Neural cell (in vitro differentiated cells): Measurements from ENCODE around the gene DNAJB8. TPM values are rescaled to one million over a fixed set of nuclear protein-coding genes. Genes with fewer than 3 reads are reported as not detected.

Experiments
- H2AFZ ChIP-seq: fragments of 200-600, 300-800 bp; sonication (generic), shearing (Covaris generic); 2 replicates; pipeline ENCODE4 v1.6.0; 2014; ENCODE audit warnings: low read depth, mild to moderate bottlenecking, antibody characterized with exemption, low read length, moderate library complexity
- H3F3A ChIP-seq: fragments of 200-600 bp; shearing (Covaris generic); 2 replicates; pipeline ENCODE4 v1.6.1; 2016; ENCODE audit warnings: mild to moderate bottlenecking, moderate library complexity, mixed read lengths, antibody characterized with exemption, low read length; ENCODE audit not compliant: insufficient read depth, poor library complexity, severe bottlenecking
- H3K27ac ChIP-seq: fragments of 200-600, 300-800 bp; sonication (generic), shearing (Covaris generic); 2 replicates; pipeline ENCODE4 v1.5.1; 2014; ENCODE audit warnings: mild to moderate bottlenecking, low read length, moderate library complexity
- H3K27me3 ChIP-seq: fragments of 300-800, 200-600 bp; sonication (generic), shearing (Covaris generic); 2 replicates; pipeline ENCODE4 v1.6.0; 2014; ENCODE audit warnings: mild to moderate bottlenecking, low read depth, low read length, moderate library complexity; ENCODE audit not compliant: insufficient read depth
- H3K36me3 ChIP-seq: fragments of 300-800, 200-600 bp; sonication (generic), shearing (Covaris generic); 2 replicates; pipeline ENCODE4 v1.5.1; 2014; ENCODE audit warnings: mild to moderate bottlenecking, antibody characterized with exemption, low read length, moderate library complexity; ENCODE audit not compliant: insufficient read depth
- H3K4me2 ChIP-seq: fragments of 300-800, 200-600 bp; sonication (generic), shearing (Covaris generic); 2 replicates; pipeline ENCODE4 v1.6.0; 2014; ENCODE audit warnings: mild to moderate bottlenecking, low read length
- H3K4me3 ChIP-seq: fragments of 300-800, 200-600 bp; sonication (generic), shearing (Covaris generic); 2 replicates; pipeline ENCODE4 v1.5.1; 2014; ENCODE audit warnings: mild to moderate bottlenecking, low read length, moderate library complexity
- H3K79me2 ChIP-seq: fragments of 200-600 bp; shearing (Covaris generic); replicated peaks from 2 replicates; pipeline ENCODE4 v1.6.0; 2014; ENCODE audit warnings: mild to moderate bottlenecking, low read length, moderate library complexity; ENCODE audit not compliant: insufficient read depth
- H3K9ac ChIP-seq: fragments of 300-800, 200-600 bp; sonication (generic), shearing (Covaris generic); 2 replicates; pipeline ENCODE4 v1.6.1; 2016; ENCODE audit warnings: mild to moderate bottlenecking, low read length, mixed read lengths
- H3K9me2 ChIP-seq: fragments of 200-600 bp; shearing (Covaris generic); 2 replicates; pipeline ENCODE4 v1.6.1; 2016; ENCODE audit warnings: mild to moderate bottlenecking, low read length, mixed read lengths; ENCODE audit not compliant: insufficient read depth
- H3K9me3 ChIP-seq: fragments of 200-600, 300-800 bp; sonication (generic), shearing (Covaris generic); 2 replicates; pipeline ENCODE4 v1.6.1; 2016; ENCODE audit warnings: mild to moderate bottlenecking, mixed run types, low read length, moderate library complexity, mixed read lengths
- H4K20me1 ChIP-seq: fragments of 200-600 bp; shearing (Covaris generic); 2 replicates; pipeline ENCODE4 v1.6.1; 2016; ENCODE audit warnings: mild to moderate bottlenecking, mixed run types; ENCODE audit not compliant: insufficient read depth
- CTCF ChIP-seq: fragments of 450-650 bp; IDR thresholded peaks from 2 replicates; pipeline ENCODE4 v1.5.1; 2014; ENCODE audit warnings: antibody characterized with exemption, mild to moderate bottlenecking, moderate library complexity; ENCODE audit not compliant: poor library complexity, severe bottlenecking
- EP300 ChIP-seq: fragments of 450-650 bp; conservative IDR thresholded peaks from 2 replicates; pipeline ENCODE4 v1.6.1; 2014; ENCODE audit warnings: antibody characterized with exemption, mild to moderate bottlenecking, moderate library complexity; ENCODE audit not compliant: poor library complexity, severe bottlenecking
- EZH2 ChIP-seq: fragments of 200-600, 300-800 bp; shearing (Covaris generic), sonication (generic); IDR thresholded peaks from 2 replicates; pipeline ENCODE4 v1.6.1; 2014; ENCODE audit warnings: antibody characterized with exemption, low read length, borderline replicate concordance, mild to moderate bottlenecking; ENCODE audit not compliant: insufficient read depth, poor library complexity, severe bottlenecking
- MXI1 ChIP-seq: fragments of 450-650 bp; conservative IDR thresholded peaks from 2 replicates; pipeline ENCODE4 v1.6.1; 2014; ENCODE audit warnings: antibody characterized with exemption, mild to moderate bottlenecking; ENCODE audit not compliant: poor library complexity, severe bottlenecking
- POLR2AphosphoS5 ChIP-seq: IDR thresholded peaks from 2 replicates; pipeline ENCODE4 v1.6.1; 2012
- RAD21 ChIP-seq: fragments of 450-650 bp; conservative IDR thresholded peaks from 2 replicates; pipeline ENCODE4 v1.6.1; 2014; ENCODE audit warnings: antibody characterized with exemption, mild to moderate bottlenecking, moderate library complexity
- REST ChIP-seq: IDR thresholded peaks from 2 replicates; pipeline ENCODE4 v1.6.1; 2012; ENCODE audit warnings: borderline replicate concordance
- SMC3 ChIP-seq: fragments of 450-650 bp; conservative IDR thresholded peaks from 2 replicates; pipeline ENCODE4 v1.6.1; 2014; ENCODE audit warnings: antibody characterized with exemption, mild to moderate bottlenecking, moderate library complexity; ENCODE audit not compliant: poor library complexity
- TAF1 ChIP-seq: IDR thresholded peaks from 2 replicates; pipeline ENCODE4 v1.6.1; 2012; ENCODE audit warnings: low read depth
- polyA minus RNA-seq: library from RNA; depleted of rRNA, polyadenylated mRNA; stranded (reverse); fragments of >200 nt; gene quantifications from 2 replicates; pipeline ENCODE4 v1.2.3, GENCODE V29; 2014
- polyA plus RNA-seq: library from polyadenylated mRNA; depleted of rRNA; stranded (reverse); fragments of >200 nt; gene quantifications from 2 replicates; pipeline ENCODE4 v1.2.3, GENCODE V29; 2014

The DNAJB8 gene
- polyA plus RNA-seq (not detected in 2 replicates), polyA minus RNA-seq (not detected in 2 replicates)

GRCh38 chr3:128466840-128467541 is at the start of gene DNAJB8:
TSS of gene DNAJB8 (minus strand) at chr3:128466890. CDS start at chr3:128463245, 3,645 bp downstream.
- H3K27me3 ChIP-seq: no peaks in the 10 kb centered on the region

GRCh38 chr3:128515967-128516366 is 49.3 kb upstream of the DNAJB8 start:
- Histone ChIP-seq H3K9ac (no peak overlapping the region), H3K4me3 (no peak overlapping the region), H3F3A (no peaks in the 10 kb centered on the region), H4K20me1 (no peaks in the 10 kb centered on the region), H3K79me2 (no peaks in the 10 kb centered on the region), H3K27ac (no peak overlapping the region), H3K27me3 (no peaks in the 10 kb centered on the region), H3K9me2 (no peaks in the 10 kb centered on the region), H2AFZ (no peak overlapping the region), H3K4me2 (no peak overlapping the region), H3K36me3 (no peaks in the 10 kb centered on the region), H3K9me3 (peaks cover 7% of the 10 kb centered on the region)
- no peak for TF ChIP-seq RAD21

More at GRCh38 chr3:128466840-128467541, at the start of gene DNAJB8:
- Histone ChIP-seq H3F3A (no peaks in the 10 kb centered on the region), H3K9me3 (no peaks in the 10 kb centered on the region), H4K20me1 (no peaks in the 10 kb centered on the region), H3K9me2 (no peaks in the 10 kb centered on the region), H3K4me2 (no peak within 1 kb of the TSS), H3K79me2 (no peaks in the 10 kb centered on the region), H3K27ac (no peak within 1 kb of the TSS), H2AFZ (no peak within 1 kb of the TSS), H3K9ac (no peak within 1 kb of the TSS), H3K36me3 (no peaks in the 10 kb centered on the region), H3K4me3 (no peak within 1 kb of the TSS)
- TF ChIP-seq TAF1: no peak

- Histone ChIP-seq H3F3A (no peaks in the 10 kb centered on the region), H3K9me2 (no peaks in the 10 kb centered on the region), H3K27me3 (no peaks in the 10 kb centered on the region), H3K36me3 (no peaks in the 10 kb centered on the region), H3K27ac (no peak overlapping the region), H2AFZ (no peak overlapping the region), H3K9me3 (no peaks in the 10 kb centered on the region), H3K4me2 (no peak overlapping the region), H3K4me3 (no peak overlapping the region), H3K9ac (no peak overlapping the region), H3K79me2 (no peaks in the 10 kb centered on the region), H4K20me1 (no peaks in the 10 kb centered on the region)
- no peak for TF ChIP-seq TAF1
- no peak for TF ChIP-seq CTCF
- TF ChIP-seq EP300: no peak
- no peak for TF ChIP-seq RAD21
- no peak for TF ChIP-seq POLR2AphosphoS5
- no peak for TF ChIP-seq EZH2
- no peak for TF ChIP-seq REST
- no peak for TF ChIP-seq SMC3
- TF ChIP-seq MXI1: no peak
Measured at GRCh38 chr3:128508852-128509251, 42.2 kb upstream of the DNAJB8 start.
